Skeletal muscle tissue (tissue), 4 donors: ENCODE results near the gene NEU3. TPM values are rescaled to one million over a fixed set of nuclear protein-coding genes. Genes with fewer than 3 reads are reported as not detected.
A peak's percentile ranks its signal among the peaks of the same experiment; 100 is the strongest.

Source experiments
- H3K27ac ChIP-seq: one replicate; pipeline ENCODE4 v1.7.0; 2013; ENCODE audit warnings: mild to moderate bottlenecking, low read depth, low read length, inconsistent platforms
- H3K27me3 ChIP-seq, 3 donors: one replicate each; pipeline ENCODE4 v1.7.0; 2013; ENCODE audit warnings: low read length in 3 of 3; ENCODE audit not compliant: control insufficient read depth in 3 of 3, insufficient read depth in 3 of 3
- H3K36me3 ChIP-seq, 3 donors: one replicate each; pipeline ENCODE4 v1.7.0; 2013; ENCODE audit warnings: low read length in 3 of 3; ENCODE audit not compliant: control insufficient read depth in 3 of 3, insufficient read depth in 3 of 3
- H3K4me1 ChIP-seq, 3 donors: one replicate each; pipeline ENCODE4 v1.7.0; 2013; ENCODE audit warnings: low read length in 3 of 3, mild to moderate bottlenecking in 3 of 3; ENCODE audit not compliant: control insufficient read depth in 3 of 3, insufficient read depth in 3 of 3
- H3K4me3 ChIP-seq, 3 donors: one replicate each; pipeline ENCODE4 v1.7.0; 2013; ENCODE audit warnings: low read length in 3 of 3
- H3K9ac ChIP-seq, 3 donors: one replicate each; pipeline ENCODE4 v1.7.0; 2013; ENCODE audit warnings: low read length in 3 of 3, mild to moderate bottlenecking in 3 of 3, moderate library complexity in 2 of 3, low read depth in 1 of 3
- H3K9me3 ChIP-seq, 3 donors: one replicate each; pipeline ENCODE4 v1.7.0; 2013; ENCODE audit warnings: low read length in 3 of 3; ENCODE audit not compliant: control insufficient read depth in 3 of 3
- total RNA-seq: library from RNA; depleted of rRNA; stranded (reverse); fragments of >200 nt; gene quantifications from one replicate; pipeline ENCODE4 v1.2.3, GENCODE V29; 2014
- donor health status: Osteomylitis.

The NEU3 gene, protein sequence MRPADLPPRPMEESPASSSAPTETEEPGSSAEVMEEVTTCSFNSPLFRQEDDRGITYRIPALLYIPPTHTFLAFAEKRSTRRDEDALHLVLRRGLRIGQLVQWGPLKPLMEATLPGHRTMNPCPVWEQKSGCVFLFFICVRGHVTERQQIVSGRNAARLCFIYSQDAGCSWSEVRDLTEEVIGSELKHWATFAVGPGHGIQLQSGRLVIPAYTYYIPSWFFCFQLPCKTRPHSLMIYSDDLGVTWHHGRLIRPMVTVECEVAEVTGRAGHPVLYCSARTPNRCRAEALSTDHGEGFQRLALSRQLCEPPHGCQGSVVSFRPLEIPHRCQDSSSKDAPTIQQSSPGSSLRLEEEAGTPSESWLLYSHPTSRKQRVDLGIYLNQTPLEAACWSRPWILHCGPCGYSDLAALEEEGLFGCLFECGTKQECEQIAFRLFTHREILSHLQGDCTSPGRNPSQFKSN
- total RNA-seq = 19.8 TPM

DNA sequence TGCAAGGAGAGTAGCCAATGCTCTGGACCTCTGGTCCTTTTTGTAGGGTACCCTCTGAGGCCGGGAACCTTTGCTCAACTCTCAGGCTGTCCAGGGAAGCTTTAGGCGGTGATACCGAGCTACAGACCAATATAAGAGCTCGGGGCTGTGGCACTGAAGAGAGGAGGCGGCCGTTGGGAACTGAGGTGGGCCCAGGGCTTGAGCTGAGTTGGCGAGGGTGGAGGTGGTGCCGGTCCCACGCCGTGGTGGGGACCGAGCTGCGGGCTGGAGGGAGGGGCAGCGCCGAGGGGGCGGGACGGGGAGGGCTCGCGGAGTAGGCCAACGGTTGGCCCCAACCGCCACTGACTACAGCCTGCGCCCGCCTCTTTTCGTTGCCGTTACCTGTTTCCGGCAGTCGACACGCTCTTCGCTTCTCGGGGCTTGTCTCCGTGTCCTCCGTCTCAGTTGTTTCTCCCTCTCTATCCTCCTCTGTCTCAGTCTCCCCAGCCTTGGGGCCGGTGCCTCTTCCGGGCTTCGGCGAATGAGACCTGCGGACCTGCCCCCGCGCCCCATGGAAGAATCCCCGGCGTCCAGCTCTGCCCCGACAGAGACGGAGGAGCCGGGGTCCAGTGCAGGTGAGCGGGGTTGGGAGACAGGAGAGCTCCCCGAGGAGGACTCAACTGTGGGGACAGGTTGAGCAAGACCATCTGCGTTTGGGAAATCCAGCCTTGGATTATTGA, at the start of gene NEU3:
Gene NEU3, plus strand, starts transcription at position 393 of the 719 bp plus-strand sequence. Its CDS starts 128 bp downstream, at position 521.
- no peaks in the 10 kb centered on the region for H3K27me3 ChIP-seq
- no peaks in the 10 kb centered on the region for H3K9me3 ChIP-seq
- peaks cover 15 to 34% (median 16%) of the 10 kb centered on the region in 3 donors for H3K4me1 ChIP-seq
- H3K4me3 ChIP-seq = peak within 1 kb of the TSS; percentile 77 to 88 (median 88)
- no peaks in the 10 kb centered on the region for H3K36me3 ChIP-seq
- peak within 1 kb of the TSS; percentile 91 for H3K27ac ChIP-seq
- H3K9ac ChIP-seq = peak within 1 kb of the TSS; percentile 86 to 90 (median 89)

DNA sequence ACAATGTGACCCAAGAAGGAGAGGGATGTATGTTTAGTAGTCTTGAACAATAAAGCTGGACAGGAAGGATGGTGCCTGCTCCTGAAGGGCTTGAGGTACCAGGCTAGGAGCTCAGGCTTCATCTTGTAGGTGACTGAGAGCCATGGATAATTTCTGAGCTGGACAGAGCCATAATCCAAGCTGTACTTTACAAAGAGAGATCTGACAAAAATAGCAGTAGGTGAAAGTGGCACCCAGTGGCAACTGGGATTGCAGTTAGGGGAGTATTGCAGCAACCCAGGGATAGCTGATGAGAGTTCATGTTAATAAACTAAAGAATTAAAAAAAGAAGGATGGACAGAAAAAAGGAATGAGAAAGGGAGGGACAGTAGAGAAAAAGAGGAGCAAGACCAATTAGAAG, 47.2 kb upstream of the NEU3 start:
- Histone ChIP-seq H3K27me3 (no peaks in the 10 kb centered on the region), H3K9ac (no peak overlapping the region), H3K27ac (no peak overlapping the region), H3K4me3 (no peak overlapping the region), H3K9me3 (no peaks in the 10 kb centered on the region), H3K4me1 (peaks cover 5 to 7% (median 6%) of the 10 kb centered on the region in 3 donors), H3K36me3 (peaks cover 13 to 21% (median 20%) of the 10 kb centered on the region in 3 donors)

DNA sequence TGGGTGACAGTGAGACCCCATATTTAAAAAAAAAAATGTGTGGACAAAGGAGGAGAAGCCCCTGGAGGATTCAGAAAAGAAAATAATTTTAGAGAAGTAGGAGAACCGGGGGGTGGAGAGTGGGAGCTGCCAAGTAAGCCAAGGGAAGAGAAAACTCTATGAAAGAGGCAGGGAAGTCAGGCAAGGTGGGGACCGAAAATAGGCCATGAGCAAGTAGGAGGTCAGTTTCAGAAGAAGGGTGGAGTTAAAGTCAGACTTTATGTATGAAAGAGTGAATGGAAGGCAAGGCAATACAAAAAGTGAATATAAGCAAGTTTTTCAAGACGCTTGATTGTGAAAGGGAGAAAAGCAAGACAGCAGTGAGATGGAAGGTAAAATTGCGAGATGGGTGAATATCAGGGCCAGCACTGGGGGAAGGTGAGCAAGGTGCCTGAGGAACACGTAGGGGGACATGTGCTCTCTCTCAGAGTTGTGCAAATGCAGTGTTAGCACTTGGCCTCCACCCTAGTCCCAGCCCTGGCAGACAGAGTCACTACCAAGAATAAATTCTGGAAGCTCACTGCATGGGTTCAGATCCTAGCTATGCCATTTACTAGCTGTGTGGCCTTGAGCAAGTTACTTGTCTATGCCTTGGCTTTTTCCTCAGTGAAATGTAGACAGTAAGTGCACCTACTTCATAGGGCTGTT, 46.5 kb upstream of the NEU3 start:
- Histone ChIP-seq H3K27ac (no peak overlapping the region), H3K9me3 (no peaks in the 10 kb centered on the region), H3K9ac (no peak overlapping the region), H3K27me3 (no peaks in the 10 kb centered on the region), H3K4me1 (peaks cover 5 to 7% (median 6%) of the 10 kb centered on the region in 3 donors), H3K4me3 (no peak overlapping the region), H3K36me3 (peaks cover 9 to 17% (median 14%) of the 10 kb centered on the region in 3 donors)

DNA sequence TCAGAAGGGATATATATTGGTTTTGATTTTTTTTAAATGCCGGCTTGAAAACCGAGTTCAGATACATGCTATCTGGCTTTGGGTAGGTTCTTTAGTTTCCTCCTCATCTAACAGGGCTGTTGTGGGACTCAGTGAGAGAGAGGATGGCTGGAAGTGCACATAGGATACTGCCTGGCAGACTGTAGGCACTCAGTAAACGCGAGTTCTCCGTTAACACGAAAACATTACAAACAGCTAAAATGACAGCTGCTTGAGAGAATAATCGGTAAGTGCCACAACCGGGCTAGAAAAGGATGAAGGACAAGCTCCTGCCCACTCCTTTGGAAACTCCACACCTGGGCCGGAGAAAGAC, 40.2 kb upstream of the NEU3 start:
- H3K27ac ChIP-seq = peak overlapping the region; percentile 90
- H3K9ac ChIP-seq = peak overlapping the region; percentile 95 to 97 (median 96)
- H3K4me1 ChIP-seq = peaks cover 16 to 23% (median 22%) of the 10 kb centered on the region in 3 donors
- peak overlapping the region; percentile 94 to 98 (median 95) for H3K4me3 ChIP-seq
- H3K9me3 ChIP-seq = no peaks in the 10 kb centered on the region
- peaks cover 3 to 10% (median 7%) of the 10 kb centered on the region in 3 donors for H3K36me3 ChIP-seq
- H3K27me3 ChIP-seq = no peaks in the 10 kb centered on the region

DNA sequence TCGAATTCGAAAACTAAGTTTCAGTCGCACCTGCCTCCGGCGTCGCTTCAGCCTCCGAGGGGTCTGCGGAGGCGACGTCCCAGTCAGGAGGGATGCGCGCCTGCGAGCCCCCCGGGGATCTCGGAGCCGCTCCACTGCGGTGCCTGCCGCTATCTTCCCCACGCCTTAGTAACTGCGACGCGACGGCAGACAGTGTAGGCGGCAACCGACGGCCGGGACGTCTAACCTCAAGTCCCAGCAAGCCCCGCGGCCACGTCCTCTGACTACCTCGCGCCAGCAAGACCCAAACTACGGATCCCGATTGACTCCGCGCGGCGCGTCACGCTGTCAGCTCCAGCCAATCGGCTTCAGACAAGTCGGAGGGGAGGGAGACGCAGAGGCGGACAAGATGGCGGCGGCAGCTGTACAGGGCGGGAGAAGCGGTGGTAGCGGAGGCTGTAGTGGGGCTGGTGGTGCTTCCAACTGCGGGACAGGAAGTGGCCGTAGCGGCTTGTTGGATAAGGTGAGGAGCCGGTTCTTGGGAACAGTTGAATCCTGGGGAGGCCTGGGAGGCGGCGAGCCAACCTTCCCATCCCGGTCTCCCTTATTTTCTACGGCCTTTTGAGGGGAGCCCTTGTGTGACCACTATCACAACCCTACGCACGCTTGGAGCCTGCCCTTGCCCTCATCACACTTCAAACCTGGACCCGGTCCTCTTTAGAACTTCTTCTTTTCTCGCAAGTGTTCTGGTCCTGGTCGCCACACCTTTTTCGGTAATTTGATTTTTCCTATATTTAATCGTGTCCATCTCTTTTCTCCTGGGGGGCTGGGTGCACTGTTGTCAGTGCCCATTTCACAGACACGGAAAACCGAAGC, 39.6 kb upstream of the NEU3 start, which contains the start of the genes SPCS2 and XRRA1:
Gene SPCS2, plus strand, starts transcription at position 369 of the 855 bp plus-strand sequence. Its CDS starts 20 bp downstream, at position 389.
Gene XRRA1, minus strand, starts transcription at position 194 of the 855 bp plus-strand sequence. CDS start 8,213 bp downstream, outside the sequence.
- H3K4me1 ChIP-seq = peaks cover 16 to 23% (median 22%) of the 10 kb centered on the region in 3 donors
- peak within 1 kb of the TSS; percentile 94 to 98 (median 95) for H3K4me3 ChIP-seq
- H3K27ac ChIP-seq = peak within 1 kb of the TSS; percentile 90
- H3K9ac ChIP-seq = peak within 1 kb of the TSS; percentile 96 to 97 (median 96)
- H3K9me3 ChIP-seq = no peaks in the 10 kb centered on the region
- H3K27me3 ChIP-seq = no peaks in the 10 kb centered on the region
- H3K36me3 ChIP-seq = peaks cover 3 to 8% (median 6%) of the 10 kb centered on the region in 3 donors

DNA sequence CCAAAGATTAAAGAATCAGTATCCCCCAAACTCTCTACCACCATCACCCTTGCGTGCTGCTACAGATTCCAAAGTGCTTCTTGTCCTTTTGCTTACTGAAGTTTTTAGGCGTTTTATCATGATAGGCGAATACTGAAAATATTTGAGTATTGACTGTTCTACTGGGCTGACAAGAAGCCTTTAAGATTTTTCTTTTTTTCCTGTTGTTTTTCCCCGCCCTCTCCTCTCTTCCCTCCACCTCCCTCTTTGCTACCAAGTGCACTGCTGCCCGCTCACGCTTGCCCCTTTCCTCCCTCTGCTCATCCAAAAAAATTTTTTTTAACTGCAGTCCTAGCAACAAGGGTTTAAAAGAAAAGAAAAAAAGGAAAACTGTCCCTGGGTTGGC, 39.0 kb upstream of the NEU3 start:
- H3K9ac ChIP-seq = peak overlapping the region; percentile 96 to 97 (median 96)
- H3K27ac ChIP-seq = peak overlapping the region; percentile 90
- no peaks in the 10 kb centered on the region for H3K27me3 ChIP-seq
- H3K36me3 ChIP-seq = peaks cover 3 to 4% (median 4%) of the 10 kb centered on the region in 3 donors
- no peaks in the 10 kb centered on the region for H3K9me3 ChIP-seq
- H3K4me3 ChIP-seq = peak overlapping the region; percentile 94 to 98 (median 95)
- H3K4me1 ChIP-seq = peaks cover 16 to 23% (median 22%) of the 10 kb centered on the region in 3 donors

DNA sequence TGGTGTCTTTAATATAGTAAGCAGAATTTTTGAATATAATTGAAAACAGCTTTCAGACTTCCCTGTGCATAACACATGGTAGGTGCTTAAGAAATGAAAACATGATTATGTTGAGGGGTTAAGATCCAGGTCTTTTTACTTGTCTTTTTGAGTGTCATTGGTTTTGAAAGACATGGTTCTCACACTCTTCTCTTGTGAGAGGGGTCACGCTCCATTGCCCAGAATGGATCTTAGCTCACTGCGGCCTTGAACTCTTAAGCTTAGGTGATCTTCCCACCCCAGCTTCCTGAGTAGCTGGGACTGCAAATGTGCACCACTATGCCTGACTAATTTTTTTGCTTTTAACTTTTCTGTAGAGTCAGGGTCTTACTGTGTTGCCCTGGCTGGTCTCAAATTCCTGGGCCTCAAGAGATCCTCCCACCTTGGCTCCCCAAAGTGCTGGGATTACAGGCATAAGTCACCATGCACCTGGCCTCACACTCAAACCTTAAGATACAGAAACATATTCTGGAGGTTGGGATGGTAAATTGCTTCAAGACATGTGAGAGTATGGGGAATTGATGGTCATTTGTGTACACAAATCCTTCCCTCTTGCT, 38.3 kb upstream of the NEU3 start:
- H3K4me1 ChIP-seq = peaks cover 14 to 23% (median 22%) of the 10 kb centered on the region in 3 donors
- no peaks in the 10 kb centered on the region for H3K27me3 ChIP-seq
- peak overlapping the region; percentile 59 to 97 (median 96) for H3K9ac ChIP-seq
- peaks cover 3 to 4% (median 3%) of the 10 kb centered on the region in 3 donors for H3K36me3 ChIP-seq
- H3K27ac ChIP-seq = peak overlapping the region; percentile 90
- H3K9me3 ChIP-seq = no peaks in the 10 kb centered on the region
- H3K4me3 ChIP-seq = peak overlapping the region; percentile 94 to 98 (median 95)

DNA sequence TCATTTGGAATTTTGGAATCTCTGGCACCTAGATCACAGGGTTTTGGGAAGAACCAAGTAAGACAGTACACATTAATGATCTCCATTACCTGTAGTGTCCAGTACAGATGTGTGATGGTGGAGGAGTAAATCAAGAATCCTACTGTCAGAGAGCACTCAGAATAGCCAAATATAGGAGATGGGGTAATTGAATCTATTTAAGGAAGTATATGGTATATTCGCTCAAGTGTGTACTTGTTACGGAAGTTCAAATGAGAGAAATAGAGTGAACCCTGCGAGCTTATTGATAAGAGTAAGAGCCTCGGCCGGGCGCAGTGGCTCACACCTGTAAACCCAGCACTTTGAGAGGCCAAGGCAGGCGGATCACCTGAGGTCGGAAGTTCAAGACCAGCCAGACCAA, 37.5 kb upstream of the NEU3 start:
- no peak overlapping the region for H3K4me3 ChIP-seq
- H3K27ac ChIP-seq = no peak overlapping the region
- H3K27me3 ChIP-seq = no peaks in the 10 kb centered on the region
- no peak overlapping the region for H3K9ac ChIP-seq
- H3K36me3 ChIP-seq = peaks cover 3 to 4% (median 3%) of the 10 kb centered on the region in 3 donors
- no peaks in the 10 kb centered on the region for H3K9me3 ChIP-seq
- peaks cover 15 to 23% (median 22%) of the 10 kb centered on the region in 3 donors for H3K4me1 ChIP-seq
